Osteocyte (in vitro differentiated cells): ENCODE measurements around the gene PAX7. TPM values are rescaled to one million over a fixed set of nuclear protein-coding genes. Genes with fewer than 3 reads are reported as not detected.

Experiments
- DNase-seq: peaks from one replicate; pipeline ENCODE4 v3.0.0; 2021; ENCODE audit warnings: mixed read lengths; ENCODE audit not compliant: unreplicated experiment; ENCODE audit errors: extremely low spot score
- H3K27ac Mint-ChIP-seq: one replicate; pipeline ENCODE4 v1.8.0; 2021; ENCODE audit warnings: mild to moderate bottlenecking, mixed read lengths; ENCODE audit not compliant: unreplicated experiment
- H3K27me3 Mint-ChIP-seq: one replicate; pipeline ENCODE4 v1.8.0; 2021; ENCODE audit warnings: mixed read lengths; ENCODE audit not compliant: unreplicated experiment
- H3K36me3 Mint-ChIP-seq: one replicate; pipeline ENCODE4 v1.8.0; 2021; ENCODE audit warnings: mixed read lengths; ENCODE audit not compliant: unreplicated experiment
- H3K4me1 Mint-ChIP-seq: one replicate; pipeline ENCODE4 v1.8.0; 2021; ENCODE audit warnings: mixed read lengths; ENCODE audit not compliant: unreplicated experiment
- H3K4me3 Mint-ChIP-seq: one replicate; pipeline ENCODE4 v1.8.0; 2021; ENCODE audit warnings: mild to moderate bottlenecking, moderate library complexity, mixed read lengths; ENCODE audit not compliant: unreplicated experiment
- H3K9me3 Mint-ChIP-seq: one replicate; pipeline ENCODE4 v1.8.0; 2021; ENCODE audit warnings: mixed read lengths; ENCODE audit not compliant: unreplicated experiment
- total RNA-seq: library from RNA; stranded (reverse); gene quantifications from 2 replicates; pipeline ENCODE4 v1.2.1, GENCODE V29; 2021
- TF ChIP-seq, protein P1 (sequence below): fragments of 200-600 bp; sonication (generic); IDR thresholded peaks from 2 replicates; pipeline ENCODE4 v1.5.0; 2021; ENCODE audit warnings: antibody characterized with exemption, mild to moderate bottlenecking, moderate library complexity

The PAX7 gene
- total RNA-seq, 1 donor from 2014 or later = not detected

DNA sequence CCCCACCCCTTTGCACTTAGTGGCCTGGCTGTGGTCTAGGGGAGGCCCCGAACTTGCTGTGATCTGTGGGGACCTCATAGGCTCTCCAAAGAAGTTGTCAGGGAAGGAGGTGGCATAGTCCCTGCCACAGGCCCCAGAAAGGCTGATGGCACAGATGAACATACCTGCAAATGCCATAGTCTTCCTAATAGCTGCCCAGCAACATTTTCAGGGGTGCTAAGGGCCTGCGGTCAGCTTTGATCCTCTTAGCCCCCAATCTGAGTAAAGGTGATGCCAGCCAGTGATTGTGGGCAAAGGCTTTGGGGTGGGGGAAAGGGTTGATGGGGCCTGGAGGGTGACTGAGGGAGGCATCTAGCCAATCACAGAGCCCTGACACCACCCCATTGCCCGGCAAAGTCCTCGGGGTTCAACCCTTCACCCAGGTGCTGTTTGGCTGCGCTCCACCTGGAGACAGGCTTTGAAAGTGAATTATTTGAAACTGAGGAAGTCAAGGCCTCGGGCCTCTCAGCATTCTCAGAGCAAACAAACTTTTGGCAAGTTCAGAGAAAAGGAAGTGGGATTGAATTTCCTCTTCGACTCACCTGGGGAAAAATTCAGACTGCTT, 35.8 kb downstream of the PAX7 start:
- DNase-seq = no peak

DNA sequence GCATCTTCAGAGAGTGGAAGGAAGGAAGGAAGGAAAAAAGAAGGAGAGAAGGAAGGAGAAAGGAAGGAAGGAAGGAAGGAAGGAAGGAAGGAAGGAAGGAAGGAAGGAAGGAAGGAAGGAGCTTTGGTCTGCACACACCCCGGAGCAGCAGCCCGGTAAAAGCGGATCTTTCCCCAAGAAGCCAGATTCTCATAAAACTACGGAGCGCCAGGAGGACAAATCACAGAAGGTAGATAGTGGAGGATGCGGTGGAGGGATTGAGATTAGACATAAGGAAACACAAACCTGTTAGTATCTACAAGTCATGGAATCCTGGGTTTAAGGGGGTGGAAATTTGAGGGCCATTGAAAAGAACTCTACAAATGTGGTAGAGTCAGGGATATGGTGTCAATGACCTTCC, 36.7 kb downstream of the PAX7 start:
- H3K36me3 Mint-ChIP-seq = no peaks in the 10 kb centered on the region
- TF ChIP-seq, protein P1, sequence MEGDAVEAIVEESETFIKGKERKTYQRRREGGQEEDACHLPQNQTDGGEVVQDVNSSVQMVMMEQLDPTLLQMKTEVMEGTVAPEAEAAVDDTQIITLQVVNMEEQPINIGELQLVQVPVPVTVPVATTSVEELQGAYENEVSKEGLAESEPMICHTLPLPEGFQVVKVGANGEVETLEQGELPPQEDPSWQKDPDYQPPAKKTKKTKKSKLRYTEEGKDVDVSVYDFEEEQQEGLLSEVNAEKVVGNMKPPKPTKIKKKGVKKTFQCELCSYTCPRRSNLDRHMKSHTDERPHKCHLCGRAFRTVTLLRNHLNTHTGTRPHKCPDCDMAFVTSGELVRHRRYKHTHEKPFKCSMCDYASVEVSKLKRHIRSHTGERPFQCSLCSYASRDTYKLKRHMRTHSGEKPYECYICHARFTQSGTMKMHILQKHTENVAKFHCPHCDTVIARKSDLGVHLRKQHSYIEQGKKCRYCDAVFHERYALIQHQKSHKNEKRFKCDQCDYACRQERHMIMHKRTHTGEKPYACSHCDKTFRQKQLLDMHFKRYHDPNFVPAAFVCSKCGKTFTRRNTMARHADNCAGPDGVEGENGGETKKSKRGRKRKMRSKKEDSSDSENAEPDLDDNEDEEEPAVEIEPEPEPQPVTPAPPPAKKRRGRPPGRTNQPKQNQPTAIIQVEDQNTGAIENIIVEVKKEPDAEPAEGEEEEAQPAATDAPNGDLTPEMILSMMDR = no peak
- H3K27me3 Mint-ChIP-seq = peaks cover 5% of the 10 kb centered on the region
- no peak for DNase-seq
- H3K27ac Mint-ChIP-seq = no peak overlapping the region
- H3K4me3 Mint-ChIP-seq = no peak overlapping the region
- H3K4me1 Mint-ChIP-seq = no peaks in the 10 kb centered on the region
- H3K9me3 Mint-ChIP-seq = no peaks in the 10 kb centered on the region

More for the DNA sequence above, 35.8 kb downstream of the PAX7 start:
- H3K27me3 Mint-ChIP-seq = peaks cover 3% of the 10 kb centered on the region
- H3K4me3 Mint-ChIP-seq = no peak overlapping the region
- H3K4me1 Mint-ChIP-seq = no peaks in the 10 kb centered on the region
- no peaks in the 10 kb centered on the region for H3K36me3 Mint-ChIP-seq
- no peaks in the 10 kb centered on the region for H3K9me3 Mint-ChIP-seq
- TF ChIP-seq, protein P1 = no peak
- no peak overlapping the region for H3K27ac Mint-ChIP-seq

DNA sequence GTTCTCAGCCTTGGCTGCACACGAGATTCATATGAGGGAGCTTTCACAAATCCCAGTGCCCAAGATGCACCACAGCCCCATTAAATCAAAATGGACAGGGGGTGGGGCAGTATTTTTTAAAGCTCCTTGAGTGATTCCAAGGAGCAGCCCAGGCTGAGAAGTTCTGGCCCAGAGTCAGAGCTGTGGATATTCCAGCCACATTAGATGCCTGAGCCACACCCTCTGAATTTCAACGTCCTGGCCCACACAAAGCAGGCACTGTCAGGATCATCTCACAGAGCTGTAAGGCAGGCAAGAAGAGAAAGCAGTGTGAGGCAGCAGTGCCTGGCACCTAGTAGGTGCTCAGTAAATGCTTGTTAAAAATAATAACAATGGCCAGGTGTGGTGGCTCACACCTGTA, 37.4 kb downstream of the PAX7 start:
- no peak overlapping the region for H3K27ac Mint-ChIP-seq
- H3K4me3 Mint-ChIP-seq = no peak overlapping the region
- no peaks in the 10 kb centered on the region for H3K36me3 Mint-ChIP-seq
- DNase-seq = no peak
- peaks cover 10% of the 10 kb centered on the region for H3K27me3 Mint-ChIP-seq
- H3K4me1 Mint-ChIP-seq = no peaks in the 10 kb centered on the region
- TF ChIP-seq, protein P1 = no peak
- H3K9me3 Mint-ChIP-seq = no peaks in the 10 kb centered on the region

DNA sequence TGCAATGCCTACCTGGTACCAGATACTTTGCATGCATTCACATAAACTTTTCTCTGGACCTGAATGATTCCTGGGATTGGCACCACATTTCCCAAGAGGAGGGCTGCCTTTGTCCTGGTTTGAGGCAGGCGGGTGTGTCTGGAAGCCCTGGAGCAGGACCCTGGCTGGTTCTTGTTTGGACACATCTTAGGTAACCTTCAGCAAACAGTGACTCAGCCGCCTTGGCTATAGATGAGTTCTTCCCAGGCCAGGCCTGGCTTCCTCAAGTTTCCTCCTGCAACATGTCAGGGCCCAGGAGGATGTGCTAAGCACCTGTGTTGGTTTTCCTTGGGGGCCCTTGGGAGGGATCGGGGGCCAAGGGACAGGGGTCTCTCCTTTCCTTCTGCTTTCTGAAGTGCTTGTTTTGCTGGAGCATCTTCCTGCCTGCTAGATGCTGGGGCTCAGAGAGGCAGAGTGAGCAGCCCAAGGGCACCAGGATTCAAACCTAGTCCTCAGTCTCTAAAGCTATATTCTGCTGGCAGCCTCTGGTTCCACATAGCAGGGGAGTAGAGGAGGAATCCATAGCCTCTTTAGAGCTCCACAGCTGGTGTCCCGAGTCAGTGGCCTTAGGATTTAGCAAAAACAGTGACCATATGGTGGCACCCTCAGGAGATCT, 38.2 kb downstream of the PAX7 start:
- DNase-seq = no peak
- Mint-ChIP-seq H3K36me3 (no peaks in the 10 kb centered on the region), H3K27ac (no peak overlapping the region), H3K27me3 (peaks cover 16% of the 10 kb centered on the region), H3K4me1 (no peaks in the 10 kb centered on the region), H3K4me3 (no peak overlapping the region), H3K9me3 (no peaks in the 10 kb centered on the region)
- TF ChIP-seq, protein P1 = no peak

DNA sequence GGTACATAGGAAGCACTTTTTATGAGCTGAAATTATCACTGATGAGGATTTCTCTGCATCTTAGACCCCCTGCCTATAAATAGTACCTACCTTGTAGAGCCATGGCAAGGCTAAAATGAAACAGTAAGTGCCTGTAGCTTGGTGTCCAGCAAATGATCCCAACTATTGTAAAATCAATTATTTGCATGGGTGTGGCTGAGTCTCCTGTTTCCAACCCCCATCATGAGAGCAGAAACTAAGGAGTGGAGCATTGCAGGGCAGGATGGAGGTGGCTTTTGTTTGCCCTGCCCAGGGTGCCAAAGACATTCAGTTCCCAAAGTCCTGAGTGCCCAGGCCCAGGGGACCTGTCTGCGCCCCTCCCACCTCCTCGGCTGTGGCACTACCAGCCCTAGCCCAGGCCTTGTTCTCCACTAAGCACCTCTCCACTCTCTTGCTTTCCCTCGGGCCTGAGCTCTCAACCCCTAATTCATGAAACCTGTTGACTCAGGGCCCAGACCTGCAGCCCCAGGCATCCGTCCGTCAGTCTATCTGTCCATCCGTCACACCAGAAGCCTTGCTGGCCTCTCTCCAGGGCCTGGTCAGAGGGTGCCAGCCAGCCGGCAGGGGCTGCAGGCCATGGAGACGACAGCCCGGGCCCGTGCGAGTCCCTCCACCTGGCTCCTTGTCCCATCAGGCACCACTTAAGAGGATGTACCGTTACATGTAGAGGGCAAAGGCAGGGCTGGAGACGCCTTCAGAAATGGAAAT, 39.6 kb downstream of the PAX7 start:
- H3K27me3 Mint-ChIP-seq = peaks cover 23% of the 10 kb centered on the region
- H3K9me3 Mint-ChIP-seq = no peaks in the 10 kb centered on the region
- no peaks in the 10 kb centered on the region for H3K4me1 Mint-ChIP-seq
- H3K27ac Mint-ChIP-seq = no peak overlapping the region
- no peak overlapping the region for H3K4me3 Mint-ChIP-seq
- no peaks in the 10 kb centered on the region for H3K36me3 Mint-ChIP-seq
- DNase-seq = no peak
- TF ChIP-seq, protein P1 = no peak
